HL-60 (cell line): ENCODE results near the gene THOC3.
"Not testable (repeated sequence)": the region's sequence is repeated elsewhere in the genome, so short reads cannot be mapped to it uniquely, and the experiment has no call there.

Experiments
- POLR2AphosphoS5 ChIP-seq: IDR thresholded peaks from 2 replicates; pipeline ENCODE4 v1.6.1; 2012; ENCODE audit warnings: low read depth
- TF ChIP-seq, protein P1 (sequence below): IDR thresholded peaks from one replicate; pipeline ENCODE4 v1.5.1; 2011; ENCODE audit warnings: low read length, control low read depth, inconsistent platforms; ENCODE audit not compliant: insufficient read depth
- TF ChIP-seq, protein P2 (sequence below): IDR thresholded peaks from 2 replicates; pipeline ENCODE4 v1.6.1; 2012; ENCODE audit warnings: low read depth; ENCODE audit not compliant: insufficient replicate concordance

DNA sequence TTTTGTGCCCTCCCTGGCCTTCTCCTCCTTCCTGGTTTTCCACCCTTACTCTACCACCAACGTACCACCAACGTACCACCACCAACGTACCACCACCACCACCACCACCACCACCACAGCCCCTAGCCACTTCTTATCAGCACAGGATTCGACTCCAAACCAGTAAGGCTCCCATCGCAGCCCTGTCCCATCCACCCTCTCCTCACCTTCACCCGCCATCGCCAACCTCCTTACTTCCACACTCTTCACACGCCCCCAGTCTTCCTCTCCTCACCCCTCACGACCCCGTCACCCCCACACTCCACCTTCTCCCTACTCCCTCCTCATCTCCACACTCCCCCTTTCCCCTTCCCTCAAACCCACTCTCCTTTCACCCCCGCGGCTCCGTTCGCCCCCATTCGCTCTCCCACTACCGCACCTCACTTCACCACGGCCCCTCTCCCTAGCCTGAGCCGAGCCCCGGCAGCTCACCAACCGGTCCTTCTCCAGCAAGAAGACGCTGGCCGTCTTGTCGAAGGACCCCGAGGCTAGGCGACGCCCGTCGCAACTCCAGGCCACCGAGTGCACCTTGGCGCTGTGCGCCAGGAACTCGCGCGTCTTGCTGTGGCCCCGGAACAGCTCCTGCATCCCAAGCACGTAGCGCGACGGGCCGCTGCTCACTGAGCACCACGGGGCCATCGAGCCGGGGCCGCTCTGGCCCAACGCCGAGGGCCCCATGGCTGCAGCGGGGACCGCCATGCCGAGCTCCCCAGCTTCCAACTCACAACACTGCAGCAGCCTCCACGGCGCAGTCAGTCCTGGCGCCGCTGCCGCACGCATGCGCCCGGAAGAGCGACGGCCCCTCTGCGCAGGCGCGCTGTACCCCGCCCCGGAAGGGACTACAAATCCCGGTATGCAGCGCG, at the start of gene THOC3:
- TF ChIP-seq, protein P1, sequence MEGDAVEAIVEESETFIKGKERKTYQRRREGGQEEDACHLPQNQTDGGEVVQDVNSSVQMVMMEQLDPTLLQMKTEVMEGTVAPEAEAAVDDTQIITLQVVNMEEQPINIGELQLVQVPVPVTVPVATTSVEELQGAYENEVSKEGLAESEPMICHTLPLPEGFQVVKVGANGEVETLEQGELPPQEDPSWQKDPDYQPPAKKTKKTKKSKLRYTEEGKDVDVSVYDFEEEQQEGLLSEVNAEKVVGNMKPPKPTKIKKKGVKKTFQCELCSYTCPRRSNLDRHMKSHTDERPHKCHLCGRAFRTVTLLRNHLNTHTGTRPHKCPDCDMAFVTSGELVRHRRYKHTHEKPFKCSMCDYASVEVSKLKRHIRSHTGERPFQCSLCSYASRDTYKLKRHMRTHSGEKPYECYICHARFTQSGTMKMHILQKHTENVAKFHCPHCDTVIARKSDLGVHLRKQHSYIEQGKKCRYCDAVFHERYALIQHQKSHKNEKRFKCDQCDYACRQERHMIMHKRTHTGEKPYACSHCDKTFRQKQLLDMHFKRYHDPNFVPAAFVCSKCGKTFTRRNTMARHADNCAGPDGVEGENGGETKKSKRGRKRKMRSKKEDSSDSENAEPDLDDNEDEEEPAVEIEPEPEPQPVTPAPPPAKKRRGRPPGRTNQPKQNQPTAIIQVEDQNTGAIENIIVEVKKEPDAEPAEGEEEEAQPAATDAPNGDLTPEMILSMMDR: not testable (repeated sequence)
- not testable (repeated sequence) for TF ChIP-seq POLR2AphosphoS5
- TF ChIP-seq, protein P2, sequence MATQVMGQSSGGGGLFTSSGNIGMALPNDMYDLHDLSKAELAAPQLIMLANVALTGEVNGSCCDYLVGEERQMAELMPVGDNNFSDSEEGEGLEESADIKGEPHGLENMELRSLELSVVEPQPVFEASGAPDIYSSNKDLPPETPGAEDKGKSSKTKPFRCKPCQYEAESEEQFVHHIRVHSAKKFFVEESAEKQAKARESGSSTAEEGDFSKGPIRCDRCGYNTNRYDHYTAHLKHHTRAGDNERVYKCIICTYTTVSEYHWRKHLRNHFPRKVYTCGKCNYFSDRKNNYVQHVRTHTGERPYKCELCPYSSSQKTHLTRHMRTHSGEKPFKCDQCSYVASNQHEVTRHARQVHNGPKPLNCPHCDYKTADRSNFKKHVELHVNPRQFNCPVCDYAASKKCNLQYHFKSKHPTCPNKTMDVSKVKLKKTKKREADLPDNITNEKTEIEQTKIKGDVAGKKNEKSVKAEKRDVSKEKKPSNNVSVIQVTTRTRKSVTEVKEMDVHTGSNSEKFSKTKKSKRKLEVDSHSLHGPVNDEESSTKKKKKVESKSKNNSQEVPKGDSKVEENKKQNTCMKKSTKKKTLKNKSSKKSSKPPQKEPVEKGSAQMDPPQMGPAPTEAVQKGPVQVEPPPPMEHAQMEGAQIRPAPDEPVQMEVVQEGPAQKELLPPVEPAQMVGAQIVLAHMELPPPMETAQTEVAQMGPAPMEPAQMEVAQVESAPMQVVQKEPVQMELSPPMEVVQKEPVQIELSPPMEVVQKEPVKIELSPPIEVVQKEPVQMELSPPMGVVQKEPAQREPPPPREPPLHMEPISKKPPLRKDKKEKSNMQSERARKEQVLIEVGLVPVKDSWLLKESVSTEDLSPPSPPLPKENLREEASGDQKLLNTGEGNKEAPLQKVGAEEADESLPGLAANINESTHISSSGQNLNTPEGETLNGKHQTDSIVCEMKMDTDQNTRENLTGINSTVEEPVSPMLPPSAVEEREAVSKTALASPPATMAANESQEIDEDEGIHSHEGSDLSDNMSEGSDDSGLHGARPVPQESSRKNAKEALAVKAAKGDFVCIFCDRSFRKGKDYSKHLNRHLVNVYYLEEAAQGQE: not testable (repeated sequence)
